ENCODE results near the gene NCMAP. TPM values are rescaled to one million over a fixed set of nuclear protein-coding genes. Genes with fewer than 3 reads are reported as not detected.

NCMAP gene
- total and polyA plus RNA-seq, 7 donors, result 0.04 to 0.14 (median 0.06) TPM; not detected in 4

DNA sequence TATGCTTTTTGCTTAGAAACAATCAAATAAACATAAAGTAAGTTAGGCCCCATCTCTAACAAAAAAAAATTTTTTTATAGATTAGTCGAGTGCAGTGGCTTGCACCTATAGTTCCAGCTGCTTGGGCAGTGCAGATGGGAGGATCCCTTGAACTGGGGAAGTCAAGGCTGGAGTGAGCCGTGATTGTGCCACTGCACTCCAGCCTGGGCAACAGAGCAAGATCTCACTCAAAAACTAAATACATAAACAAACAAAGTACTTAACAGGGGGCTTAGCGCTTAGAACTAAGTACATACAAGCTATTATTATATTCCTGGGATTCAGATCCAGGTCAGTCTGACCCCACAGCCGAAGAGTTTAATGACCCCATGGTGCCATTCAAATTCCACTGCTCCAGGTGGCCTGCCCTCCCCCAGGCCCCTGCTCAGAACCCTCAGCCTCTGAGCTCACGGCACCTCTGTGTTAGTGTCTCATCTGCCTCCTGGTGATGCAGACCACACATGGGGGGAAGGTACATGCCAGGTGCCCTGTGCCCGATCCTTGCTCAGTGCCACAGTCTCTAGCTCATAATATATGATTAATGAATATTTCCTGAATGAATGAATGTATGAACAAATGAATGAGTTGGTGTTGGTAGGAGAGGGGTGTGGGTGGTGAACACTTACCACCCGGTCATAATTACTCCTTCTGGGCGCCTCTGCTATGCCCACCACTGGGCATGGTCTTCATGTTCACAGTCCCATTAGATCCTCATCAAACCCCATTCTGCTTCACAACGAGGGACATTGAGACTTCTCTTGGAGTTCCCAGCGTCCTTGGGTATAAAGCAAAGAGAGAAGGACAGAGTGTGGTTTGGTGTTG is 14.6 kb downstream of the NCMAP start:
- Histone ChIP-seq H3K4me1 (no peaks in the 10 kb centered on the region), H3K36me3 (ENCODE audit: insufficient read depth in 1 of 2, low read depth in 1 of 2) (no peaks in the 10 kb centered on the region), H3K9me3 (no peaks in the 10 kb centered on the region), H3K27me3 (ENCODE audit: insufficient read depth in 3 of 3, low read length in 2 of 3) (no peaks in the 10 kb centered on the region), H3K27ac (no peak overlapping the region), H3K4me3 (no peak overlapping the region)
- TF ChIP-seq, protein P1, sequence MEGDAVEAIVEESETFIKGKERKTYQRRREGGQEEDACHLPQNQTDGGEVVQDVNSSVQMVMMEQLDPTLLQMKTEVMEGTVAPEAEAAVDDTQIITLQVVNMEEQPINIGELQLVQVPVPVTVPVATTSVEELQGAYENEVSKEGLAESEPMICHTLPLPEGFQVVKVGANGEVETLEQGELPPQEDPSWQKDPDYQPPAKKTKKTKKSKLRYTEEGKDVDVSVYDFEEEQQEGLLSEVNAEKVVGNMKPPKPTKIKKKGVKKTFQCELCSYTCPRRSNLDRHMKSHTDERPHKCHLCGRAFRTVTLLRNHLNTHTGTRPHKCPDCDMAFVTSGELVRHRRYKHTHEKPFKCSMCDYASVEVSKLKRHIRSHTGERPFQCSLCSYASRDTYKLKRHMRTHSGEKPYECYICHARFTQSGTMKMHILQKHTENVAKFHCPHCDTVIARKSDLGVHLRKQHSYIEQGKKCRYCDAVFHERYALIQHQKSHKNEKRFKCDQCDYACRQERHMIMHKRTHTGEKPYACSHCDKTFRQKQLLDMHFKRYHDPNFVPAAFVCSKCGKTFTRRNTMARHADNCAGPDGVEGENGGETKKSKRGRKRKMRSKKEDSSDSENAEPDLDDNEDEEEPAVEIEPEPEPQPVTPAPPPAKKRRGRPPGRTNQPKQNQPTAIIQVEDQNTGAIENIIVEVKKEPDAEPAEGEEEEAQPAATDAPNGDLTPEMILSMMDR (IDR thresholded peaks at IDR 0.05), result no peak
- ATAC-seq (no peak), DNase-seq (no peak)
- 71 to 75% (median 74%) methylated on average over 10 of the region's 10 CpGs for WGBS, 3 donors
- intact Hi-C loops (cut with DNase I), result no loop called here

DNA sequence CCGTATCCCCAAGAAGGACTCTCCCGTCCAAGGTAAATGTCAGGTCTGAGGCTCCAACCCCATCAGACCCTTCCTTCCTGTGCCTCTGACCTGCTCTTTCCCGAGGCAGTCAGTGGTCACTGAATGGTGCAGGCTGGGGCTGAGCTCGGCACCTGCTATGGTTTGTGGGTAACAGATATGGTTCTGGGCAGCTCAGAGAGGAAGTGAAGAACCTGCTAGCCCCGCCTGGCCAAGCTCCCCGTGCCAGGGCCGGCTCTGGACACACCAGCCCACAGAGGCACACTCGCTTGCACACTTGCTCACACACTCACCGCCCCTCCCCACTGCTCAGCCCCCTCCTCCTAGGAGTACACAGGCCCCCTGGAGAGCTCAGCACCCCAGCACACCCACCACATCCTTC is 16.4 kb downstream of the NCMAP start:
- Histone ChIP-seq H3K4me1 (no peaks in the 10 kb centered on the region), H3K4me3 (no peak overlapping the region), H3K9me3 (no peaks in the 10 kb centered on the region), H3K27me3 (ENCODE audit: insufficient read depth in 3 of 3, low read length in 2 of 3) (no peaks in the 10 kb centered on the region), H3K27ac (no peak overlapping the region), H3K36me3 (ENCODE audit: insufficient read depth in 1 of 2, low read depth in 1 of 2) (no peaks in the 10 kb centered on the region)
- 72 to 78% (median 75%) methylated on average over 8 to 9 of the region's 9 CpGs for WGBS, 3 donors
- no peak for DNase-seq
- TF ChIP-seq, protein P1 (IDR thresholded peaks at IDR 0.05), result no peak
- ATAC-seq, result no peak
- intact Hi-C loops (cut with DNase I), result no loop called here

DNA sequence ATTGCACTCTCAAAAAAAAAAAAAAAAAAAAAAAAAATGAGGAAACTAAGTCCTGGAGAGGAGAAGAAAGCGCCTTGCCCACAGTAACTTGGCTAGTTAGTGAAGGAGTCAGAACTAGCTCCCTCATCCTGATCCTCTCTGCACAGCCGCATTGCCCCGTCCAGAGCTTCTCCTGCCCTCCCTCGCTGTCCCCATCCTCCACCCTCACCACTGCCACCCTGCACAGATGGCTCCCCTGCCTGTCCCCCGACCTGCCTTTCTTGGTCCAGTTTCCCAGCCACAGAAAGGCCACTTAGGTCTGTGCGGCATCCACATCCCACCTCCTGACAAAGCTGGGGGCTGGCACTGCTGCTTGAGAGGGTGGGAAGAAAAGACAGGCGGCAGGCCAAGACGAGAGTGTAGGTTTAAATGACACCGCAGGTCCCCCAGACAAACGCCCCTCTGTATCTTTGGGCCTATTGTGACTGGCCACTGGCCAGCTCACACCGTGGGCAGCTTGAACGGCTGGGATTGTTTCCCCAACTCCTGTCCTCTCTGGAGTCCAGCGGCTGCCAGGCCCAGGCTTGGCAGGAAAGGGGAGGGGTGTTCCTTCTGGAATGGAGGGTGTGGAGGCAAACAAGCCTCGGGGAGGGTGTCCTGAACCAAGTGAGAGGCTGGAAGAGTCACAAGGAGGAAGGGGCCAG is 20.2 kb downstream of the NCMAP start:
- TF ChIP-seq, protein P1 (IDR thresholded peaks at IDR 0.05), result no peak
- H3K27ac ChIP-seq, result no peak overlapping the region
- DNase-seq, result no peak
- intact Hi-C loops (cut with DNase I), result no loop called here
- H3K4me3 ChIP-seq, result no peak overlapping the region
- H3K9me3 ChIP-seq, result no peaks in the 10 kb centered on the region
- 35 to 45% (median 39%) methylated on average over 14 of the region's 14 CpGs for WGBS, 3 donors
- H3K4me1 ChIP-seq, result no peaks in the 10 kb centered on the region
- ATAC-seq, result no peak
- H3K36me3 ChIP-seq (ENCODE audit: insufficient read depth in 1 of 2, low read depth in 1 of 2), result no peaks in the 10 kb centered on the region
- H3K27me3 ChIP-seq (ENCODE audit: insufficient read depth in 3 of 3, low read length in 2 of 3), result no peaks in the 10 kb centered on the region

DNA sequence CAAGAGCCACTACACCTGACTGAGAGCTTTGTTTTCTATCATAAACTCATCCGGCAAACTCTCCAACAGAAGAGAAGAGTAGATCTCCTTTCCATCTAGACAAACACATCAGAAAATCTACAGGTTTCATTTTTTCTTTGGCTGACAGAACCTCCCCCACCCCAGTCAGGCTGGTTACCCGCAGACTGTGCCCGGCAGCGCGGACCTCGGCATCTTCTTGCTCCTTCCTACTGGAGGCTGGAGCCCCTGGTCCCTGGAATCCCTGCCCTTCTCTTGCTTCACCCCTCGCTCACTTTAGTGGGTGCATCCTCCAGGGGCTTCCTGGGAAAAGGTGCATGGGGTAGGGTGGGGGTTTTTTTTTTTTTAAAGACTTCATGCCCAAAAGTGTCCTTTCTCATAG is 23.0 kb downstream of the NCMAP start:
- TF ChIP-seq, protein P1 (IDR thresholded peaks at IDR 0.05), result no peak
- Histone ChIP-seq H3K4me3 (no peak overlapping the region), H3K9me3 (no peaks in the 10 kb centered on the region), H3K36me3 (ENCODE audit: insufficient read depth in 1 of 2, low read depth in 1 of 2) (no peaks in the 10 kb centered on the region), H3K27me3 (ENCODE audit: insufficient read depth in 3 of 3, low read length in 2 of 3) (no peaks in the 10 kb centered on the region), H3K4me1 (no peaks in the 10 kb centered on the region), H3K27ac (no peak overlapping the region)
- 80 to 91% (median 89%) methylated on average over 7 of the region's 7 CpGs for WGBS, 3 donors
- intact Hi-C loops (cut with DNase I), result no loop called here
- no peak for DNase-seq
- ATAC-seq, result no peak

Data from psoas muscle (tissue), 8 donors.